Stimulated activated CD8-positive, alpha-beta memory T cell treated with anti-CD3 and anti-CD28 coated beads, Interleukin-15, amount 100 ng/mL, for 1 hour (primary cell): ENCODE results near the gene SPINT2.
"Not testable (repeated sequence)": the region's sequence is repeated elsewhere in the genome, so short reads cannot be mapped to it uniquely, and the experiment has no call there.

Experiments used
- DNase-seq: peaks from one replicate; pipeline ENCODE4 v3.0.0-alpha.2; 2020; ENCODE audit warnings: low read depth

Gene SPINT2

DNA sequence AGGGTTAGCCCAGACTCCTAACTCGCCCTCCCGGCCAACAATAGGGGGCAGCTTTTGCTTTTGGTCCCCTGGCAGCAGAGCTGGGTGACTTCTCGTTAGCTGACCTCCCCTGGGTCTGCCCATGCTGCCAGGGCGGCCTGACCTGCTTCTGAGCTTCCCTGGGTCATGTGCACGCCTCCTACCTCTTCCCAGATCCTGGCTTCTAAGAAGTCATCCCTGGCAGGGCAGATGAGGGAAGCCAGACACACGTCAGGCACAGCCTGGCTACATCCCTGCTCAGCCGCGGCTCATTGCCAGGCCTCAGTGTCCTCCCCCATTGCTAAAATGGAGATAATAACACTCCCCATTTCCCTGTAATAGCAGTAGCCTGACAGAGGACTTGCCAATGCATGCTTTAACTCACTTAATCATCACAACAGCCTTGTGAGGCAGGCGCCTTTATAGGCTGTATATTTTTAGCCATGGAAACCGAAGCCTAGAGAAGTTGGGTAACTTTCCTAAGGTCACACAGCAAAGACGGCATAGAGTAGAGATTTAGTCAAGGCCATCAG is 57.3 kb downstream of the SPINT2 start:
- DNase-seq = no peak

DNA sequence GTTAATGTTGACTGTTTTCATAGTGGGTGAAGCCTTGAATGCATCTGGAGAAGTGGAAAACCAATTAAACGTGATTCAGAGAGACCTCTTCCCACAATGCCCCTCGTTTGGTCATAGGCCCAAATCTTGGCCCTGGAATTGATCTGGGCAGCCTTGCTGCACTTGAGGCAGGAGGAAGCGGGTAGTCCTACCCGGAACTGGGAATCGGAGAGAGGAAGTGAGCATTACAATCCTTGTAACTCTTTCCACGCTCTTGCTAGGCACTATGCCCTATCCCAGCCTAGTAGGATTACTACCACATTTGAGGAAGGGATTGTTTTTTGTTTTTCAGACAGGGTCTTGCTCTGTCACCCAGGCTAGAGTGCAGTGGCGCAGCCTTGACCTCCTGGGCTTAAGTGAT is 58.9 kb downstream of the SPINT2 start:
- no peak for DNase-seq

DNA sequence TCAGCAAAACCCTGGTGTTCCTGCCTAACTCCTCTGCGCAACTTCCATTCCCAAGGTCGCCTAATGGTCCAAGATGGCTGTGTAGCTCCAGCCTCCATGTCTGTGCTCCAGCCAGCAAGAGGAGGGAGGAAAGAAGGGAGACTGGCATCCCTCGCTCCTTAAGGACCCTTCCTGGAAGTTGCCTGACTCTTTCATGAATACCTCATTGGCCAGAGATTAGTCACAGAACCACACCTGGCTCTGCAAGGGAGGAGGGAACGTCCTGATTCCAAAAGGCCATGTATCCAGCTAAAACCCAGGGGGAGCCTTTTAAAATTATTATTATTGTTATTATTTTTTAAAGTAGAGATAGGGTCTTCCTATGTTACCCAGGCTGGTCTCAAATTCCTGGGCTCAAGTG is 60.1 kb downstream of the SPINT2 start:
- DNase-seq = no peak

DNA sequence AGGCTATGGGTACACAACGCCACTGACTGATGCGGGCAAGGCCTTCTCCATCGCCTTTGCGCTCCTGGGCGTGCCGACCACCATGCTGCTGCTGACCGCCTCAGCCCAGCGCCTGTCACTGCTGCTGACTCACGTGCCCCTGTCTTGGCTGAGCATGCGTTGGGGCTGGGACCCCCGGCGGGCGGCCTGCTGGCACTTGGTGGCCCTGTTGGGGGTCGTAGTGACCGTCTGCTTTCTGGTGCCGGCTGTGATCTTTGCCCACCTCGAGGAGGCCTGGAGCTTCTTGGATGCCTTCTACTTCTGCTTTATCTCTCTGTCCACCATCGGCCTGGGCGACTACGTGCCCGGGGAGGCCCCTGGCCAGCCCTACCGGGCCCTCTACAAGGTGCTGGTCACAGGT is 62.2 kb downstream of the SPINT2 start:
- no peak for DNase-seq

DNA sequence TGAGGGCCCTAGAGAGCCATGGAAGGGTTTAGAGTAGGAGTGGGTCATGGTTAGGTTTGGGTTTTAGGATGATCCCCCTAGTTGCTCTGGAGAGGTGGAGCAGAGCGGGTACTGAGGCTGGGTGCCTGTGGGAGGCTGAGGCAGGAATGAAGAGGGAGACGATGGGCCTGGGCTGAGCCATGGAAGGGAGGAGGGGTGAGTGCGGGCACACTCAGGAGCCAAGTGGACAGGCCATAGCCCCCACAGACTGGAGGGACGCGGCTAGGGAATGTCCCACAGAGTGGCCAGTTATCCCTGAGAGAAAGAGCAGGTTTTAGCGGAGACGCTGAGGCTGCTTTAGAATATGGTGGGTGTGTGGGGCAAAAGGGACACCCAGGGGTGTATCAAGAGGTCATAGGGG is 65.3 kb downstream of the SPINT2 start:
- DNase-seq = no peak

DNA sequence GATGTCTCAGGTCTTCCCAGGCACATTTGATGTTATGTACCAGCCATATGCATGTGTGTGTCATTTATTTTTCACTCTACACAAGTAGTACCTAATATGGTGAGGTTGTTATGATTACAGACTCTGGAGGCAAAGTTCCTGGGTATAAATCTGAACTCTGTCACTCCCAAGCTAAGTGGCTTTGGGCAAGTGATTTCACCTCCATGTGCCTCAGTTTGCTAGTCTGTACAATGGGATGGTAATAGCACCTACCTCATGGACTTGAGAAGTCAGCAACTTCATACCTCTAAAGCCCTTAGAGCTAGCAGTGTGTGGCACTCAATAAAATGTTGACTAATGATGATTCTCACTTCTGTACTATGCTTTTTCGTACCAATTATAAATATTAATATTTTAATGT is 67.4 kb downstream of the SPINT2 start:
- no peak for DNase-seq

DNA sequence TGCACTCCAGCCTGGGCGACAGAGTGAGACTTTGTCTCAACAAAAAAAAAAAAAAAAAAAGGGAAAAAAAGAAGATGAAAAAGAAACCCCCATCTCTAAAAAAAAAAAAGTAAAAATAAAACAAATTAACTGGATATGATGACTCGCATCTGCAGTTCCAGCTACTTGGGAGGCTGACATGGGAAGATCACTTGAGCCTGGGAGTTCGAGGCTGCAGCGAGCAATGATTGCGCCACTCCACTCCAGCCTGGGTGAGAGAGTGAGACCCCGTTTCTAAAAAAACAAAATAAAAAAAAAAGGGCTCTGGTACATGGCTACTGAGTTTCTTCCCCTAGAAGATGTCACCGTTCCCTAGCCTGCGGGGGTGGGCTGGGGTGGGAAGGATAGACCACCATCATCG is 68.9 kb downstream of the SPINT2 start:
- DNase-seq = no peak

DNA sequence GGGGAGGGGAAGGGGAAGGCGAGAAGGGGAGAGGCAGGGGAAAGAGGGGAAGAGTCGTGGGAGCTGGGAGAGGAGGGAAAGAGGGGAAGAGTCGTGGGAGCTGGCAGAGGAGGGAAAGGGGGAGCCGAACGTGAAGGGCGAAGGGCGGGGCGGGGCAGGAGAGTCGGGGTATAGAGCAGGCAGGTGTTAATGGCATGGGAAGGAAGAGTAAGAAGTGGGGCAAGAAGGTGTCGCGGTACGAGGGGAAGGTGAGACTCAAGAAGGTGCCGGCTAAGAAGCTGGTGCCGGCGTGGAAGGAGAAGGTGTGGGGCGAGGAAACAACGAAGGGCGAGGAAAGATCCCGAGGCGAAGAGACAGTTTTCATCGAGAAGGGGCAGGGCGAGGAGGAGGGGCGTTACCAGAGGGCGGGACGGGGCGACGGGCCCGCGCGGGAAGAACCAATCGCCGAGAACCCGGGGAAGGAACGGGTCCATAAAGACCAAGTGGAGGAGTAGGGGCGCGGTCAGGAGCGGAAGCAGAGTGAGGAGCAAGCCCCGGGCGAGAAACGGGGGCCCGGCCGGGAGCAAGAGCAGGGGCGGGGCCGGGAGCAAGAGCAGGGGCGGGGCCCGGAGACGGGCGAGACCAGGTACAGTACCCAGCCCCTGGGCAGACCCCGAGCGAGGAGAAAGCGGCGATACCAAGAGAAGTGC is 71.7 kb downstream of the SPINT2 start:
- DNase-seq = peak; percentile 93

DNA sequence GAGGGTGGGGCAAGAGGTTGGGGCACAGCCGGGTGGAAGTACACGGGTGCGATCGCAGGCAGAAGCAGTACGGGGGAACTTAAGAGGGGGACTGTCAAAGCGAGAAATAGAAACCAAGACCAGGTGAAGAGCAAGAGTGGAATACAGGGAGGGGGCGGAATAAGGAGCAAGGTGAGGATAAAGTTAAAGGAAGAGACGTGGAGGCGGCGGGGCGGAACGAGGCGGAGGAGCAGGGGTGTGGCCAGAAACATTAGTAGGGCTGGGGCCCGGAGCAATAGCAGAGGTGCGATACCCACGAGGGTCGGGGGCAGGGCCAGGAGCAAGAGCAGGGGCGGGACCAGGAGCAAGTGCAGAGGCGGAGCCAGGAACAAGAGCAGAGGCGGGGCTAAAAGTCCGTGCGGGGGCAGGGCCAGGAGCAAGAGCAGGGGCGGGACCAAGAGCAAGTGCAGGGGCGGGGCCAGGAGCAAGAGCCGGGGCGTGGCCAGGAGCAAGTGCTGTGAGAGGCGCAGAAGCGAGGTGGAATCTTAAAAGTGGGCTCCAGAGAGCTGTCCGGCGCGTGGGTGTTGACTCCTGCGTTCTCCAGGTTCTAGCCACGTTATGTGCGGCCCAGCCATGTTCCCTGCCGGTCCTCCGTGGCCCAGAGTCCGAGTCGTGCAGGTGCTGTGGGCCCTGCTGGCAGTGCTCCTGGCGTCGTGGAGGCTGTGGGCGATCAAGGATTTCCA is 72.4 kb downstream of the SPINT2 start:
- DNase-seq = peak; percentile 94

DNA sequence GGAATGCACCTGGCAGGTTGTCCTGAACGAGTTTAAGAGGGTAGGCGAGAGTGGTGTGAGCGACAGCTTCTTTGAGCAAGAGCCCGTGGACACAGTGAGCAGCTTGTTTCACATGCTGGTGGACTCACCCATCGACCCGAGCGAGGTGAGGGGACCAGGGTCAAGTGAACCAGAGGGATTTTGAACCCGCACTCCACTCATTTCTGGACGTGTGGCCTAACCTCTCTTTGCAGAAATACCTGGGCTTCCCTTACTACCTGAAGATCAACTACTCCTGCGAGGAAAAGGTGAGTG is 72.9 kb downstream of the SPINT2 start:
- DNase-seq = no peak

DNA sequence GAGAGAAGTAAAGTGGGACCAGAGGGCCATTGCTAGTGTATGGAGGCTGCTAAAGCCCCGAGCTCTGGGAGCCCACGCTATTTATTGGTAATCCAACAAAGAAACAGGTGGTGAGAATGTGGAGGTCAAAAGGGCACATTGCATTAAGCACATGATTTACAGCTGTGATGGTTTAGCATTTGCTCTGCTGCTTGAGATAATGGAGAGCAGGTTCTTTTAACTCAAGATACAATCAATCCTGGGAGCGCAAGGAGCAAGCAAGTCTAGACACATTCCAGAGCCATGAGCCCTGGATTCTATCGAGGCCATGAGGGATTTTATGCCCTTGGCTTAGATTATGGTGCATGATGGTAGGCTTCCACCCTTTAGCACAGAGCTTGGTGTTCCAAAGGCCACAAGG is 74.6 kb downstream of the SPINT2 start:
- not testable (repeated sequence) for DNase-seq

DNA sequence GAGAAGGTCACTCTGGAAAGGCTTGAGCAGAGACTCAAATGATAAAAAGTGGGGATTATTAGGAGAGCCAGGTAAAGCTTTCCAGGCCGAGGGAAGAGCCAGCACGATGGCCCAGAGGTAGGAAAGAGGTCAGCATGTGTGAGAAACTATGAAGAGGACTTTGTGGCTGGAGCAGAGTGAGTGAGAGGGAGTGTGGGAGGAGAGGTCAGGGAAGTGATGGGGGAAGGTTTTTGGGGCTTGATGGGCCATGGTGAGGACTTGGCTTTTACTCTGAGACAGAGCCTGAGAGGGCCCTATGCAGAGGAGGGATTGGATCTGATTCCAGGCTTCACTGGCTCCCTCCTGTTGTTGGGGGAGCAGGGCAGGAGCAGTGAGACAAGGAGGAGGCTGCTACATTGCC is 76.6 kb downstream of the SPINT2 start:
- DNase-seq = no peak
